Left colon (tissue), 2 donors: ENCODE results near the gene UTP4. TPM values are rescaled to one million over a fixed set of nuclear protein-coding genes. Genes with fewer than 3 reads are reported as not detected.
"Not testable (repeated sequence)": the region's sequence is repeated elsewhere in the genome, so short reads cannot be mapped to it uniquely, and the experiment has no call there.

Source experiments
- ATAC-seq: fragments of 200-7000 bp; cut with Tn5 transposase; one replicate; pipeline ENCODE4 v1.9.1; 2020; ENCODE audit warnings: mild to moderate bottlenecking, moderate library complexity
- DNase-seq, 2 donors: peaks; one replicate each; pipeline ENCODE4 v3.0.0-alpha.2; 2020
- intact Hi-C, 2 donors: fragments of 100-400 bp; cut with DNase I in 1 of 2; cut with micrococcal nuclease in 1 of 2; formaldehyde crosslinking; loops; one replicate each; pipeline versions ENCODE4 v1.11.2 to v1.14.0; 2022; cut with DNase I, micrococcal nuclease
- total RNA-seq, 2 donors: library from RNA; stranded (reverse); fragmentation: NEBNext Ultra II Directional; extraction: Animal tissue kit (Norgen Biotek cat#: 25700); gene quantifications; one replicate each; pipeline ENCODE4 v1.2.1, GENCODE V29; 2021
- donor health status: DM: no; HTN: no; CAD: no.
- donor health status: DM: yes; HTN: yes; CAD: no.

UTP4 gene
- total RNA-seq, 2 donors from 2014 or later, result 20.8 to 22.9 TPM

DNA sequence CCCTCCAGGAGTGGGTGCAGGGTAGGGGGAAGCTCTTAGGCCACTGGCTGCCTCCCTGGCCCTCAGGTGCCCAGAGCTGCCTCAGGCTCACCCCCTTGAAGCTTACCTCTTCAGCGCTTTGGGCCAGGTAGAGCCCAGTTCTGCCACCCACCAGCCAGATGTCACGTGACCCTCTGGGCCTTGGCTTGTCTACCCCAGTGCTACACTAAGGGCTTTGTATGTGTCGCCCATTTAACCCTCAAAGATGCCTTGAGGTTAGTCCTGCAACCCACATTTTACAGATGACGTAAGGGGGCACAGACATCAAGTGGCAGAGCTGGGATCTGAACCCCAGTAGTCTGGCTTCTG is 23.6 kb upstream of the UTP4 start:
- DNase-seq (no peak), ATAC-seq (no peak)
- intact Hi-C loops, result no loop called here

DNA sequence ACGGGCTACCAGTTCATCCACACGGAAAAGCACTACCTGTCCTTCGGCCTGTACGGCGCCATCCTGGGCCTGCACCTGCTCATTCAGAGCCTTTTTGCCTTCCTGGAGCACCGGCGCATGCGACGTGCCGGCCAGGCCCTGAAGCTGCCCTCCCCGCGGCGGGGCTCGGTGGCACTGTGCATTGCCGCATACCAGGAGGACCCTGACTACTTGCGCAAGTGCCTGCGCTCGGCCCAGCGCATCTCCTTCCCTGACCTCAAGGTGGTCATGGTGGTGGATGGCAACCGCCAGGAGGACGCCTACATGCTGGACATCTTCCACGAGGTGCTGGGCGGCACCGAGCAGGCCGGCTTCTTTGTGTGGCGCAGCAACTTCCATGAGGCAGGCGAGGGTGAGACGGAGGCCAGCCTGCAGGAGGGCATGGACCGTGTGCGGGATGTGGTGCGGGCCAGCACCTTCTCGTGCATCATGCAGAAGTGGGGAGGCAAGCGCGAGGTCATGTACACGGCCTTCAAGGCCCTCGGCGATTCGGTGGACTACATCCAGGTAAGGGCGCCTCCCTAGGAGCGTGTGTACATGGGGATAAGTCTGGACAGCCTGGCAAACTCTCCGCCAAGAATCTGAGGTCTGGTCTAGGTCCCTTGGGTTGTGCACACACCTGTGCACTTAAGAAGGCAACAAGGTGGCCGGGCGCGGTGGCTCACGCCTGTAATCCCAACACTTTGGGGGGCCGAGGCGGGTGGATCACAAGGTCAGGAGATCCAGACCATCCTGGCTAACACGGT is 22.8 kb upstream of the UTP4 start:
- no peak for ATAC-seq
- intact Hi-C loops, result no loop called here
- DNase-seq, result no peak

DNA sequence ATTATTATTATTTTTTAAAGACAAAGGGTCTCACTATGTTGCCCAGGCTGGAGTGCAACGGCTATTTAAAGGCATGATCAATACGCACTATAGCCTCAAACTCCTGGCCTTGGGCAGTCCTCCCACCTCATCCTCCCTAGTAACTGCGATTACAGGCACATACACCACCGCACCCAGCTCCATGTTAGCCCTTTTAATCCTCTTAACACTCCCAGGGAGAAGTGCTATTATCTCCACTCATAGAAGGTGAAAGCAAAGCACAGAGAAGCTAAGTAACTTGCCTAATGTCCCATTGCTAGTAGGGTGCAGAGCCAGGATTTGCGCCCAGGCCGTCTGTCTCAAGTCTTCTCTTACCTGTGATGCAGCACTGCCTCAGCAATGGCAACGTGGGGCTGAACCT is 22.0 kb upstream of the UTP4 start:
- DNase-seq (no peak), ATAC-seq (no peak)
- intact Hi-C loops, result no loop called here

DNA sequence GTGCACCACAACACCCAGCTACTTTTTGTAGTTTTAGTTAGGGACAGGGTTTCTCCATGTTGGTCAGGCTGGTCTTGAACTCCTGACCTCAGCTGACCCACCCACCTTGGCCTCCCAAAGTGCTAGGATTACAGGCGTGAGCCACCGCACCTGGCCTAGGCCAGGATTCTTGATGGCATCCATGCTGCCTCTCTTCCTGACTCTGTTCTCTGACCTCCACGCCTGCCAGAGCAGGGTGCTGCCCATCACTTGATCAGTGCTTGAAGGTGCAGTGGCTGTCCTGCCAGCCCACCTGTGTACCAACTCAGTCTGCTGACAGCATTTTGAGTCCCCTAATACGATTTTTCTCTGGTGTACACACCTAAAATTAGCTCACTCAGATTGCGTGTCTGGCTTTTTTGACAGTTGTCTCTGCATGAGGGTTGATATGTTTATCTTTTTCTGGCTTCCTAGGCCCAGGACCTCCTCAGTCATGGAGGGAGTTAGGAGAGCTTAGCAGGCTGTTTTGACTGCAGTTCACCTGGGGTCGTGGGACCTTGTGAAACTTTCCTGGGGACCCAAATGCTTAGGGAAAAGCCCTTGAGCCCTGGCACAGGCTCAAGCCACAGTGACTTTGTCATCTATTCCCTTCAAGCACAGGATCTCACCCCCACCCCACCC is 21.1 kb upstream of the UTP4 start:
- intact Hi-C loops, result no loop called here
- DNase-seq (no peak), ATAC-seq (no peak)

DNA sequence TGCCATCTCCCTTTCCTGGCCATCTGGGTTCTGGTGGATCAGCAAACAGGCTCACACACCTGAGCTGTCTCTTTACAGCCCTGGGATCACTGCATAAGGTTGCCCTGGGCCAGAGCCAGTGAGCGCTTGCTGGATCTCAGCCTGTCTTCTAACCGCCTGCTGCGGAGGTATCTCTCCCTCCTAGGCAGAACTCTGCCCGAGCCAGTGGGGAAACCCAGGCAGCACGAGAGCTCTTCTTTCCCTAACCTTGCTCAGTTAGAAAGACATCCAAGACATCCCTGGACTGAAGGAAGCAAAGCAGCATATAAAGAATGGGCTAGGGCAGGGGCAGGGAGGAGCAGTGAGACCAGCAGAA is 20.6 kb upstream of the UTP4 start:
- no peak for ATAC-seq
- intact Hi-C loops, result no loop called here
- no peak for DNase-seq

DNA sequence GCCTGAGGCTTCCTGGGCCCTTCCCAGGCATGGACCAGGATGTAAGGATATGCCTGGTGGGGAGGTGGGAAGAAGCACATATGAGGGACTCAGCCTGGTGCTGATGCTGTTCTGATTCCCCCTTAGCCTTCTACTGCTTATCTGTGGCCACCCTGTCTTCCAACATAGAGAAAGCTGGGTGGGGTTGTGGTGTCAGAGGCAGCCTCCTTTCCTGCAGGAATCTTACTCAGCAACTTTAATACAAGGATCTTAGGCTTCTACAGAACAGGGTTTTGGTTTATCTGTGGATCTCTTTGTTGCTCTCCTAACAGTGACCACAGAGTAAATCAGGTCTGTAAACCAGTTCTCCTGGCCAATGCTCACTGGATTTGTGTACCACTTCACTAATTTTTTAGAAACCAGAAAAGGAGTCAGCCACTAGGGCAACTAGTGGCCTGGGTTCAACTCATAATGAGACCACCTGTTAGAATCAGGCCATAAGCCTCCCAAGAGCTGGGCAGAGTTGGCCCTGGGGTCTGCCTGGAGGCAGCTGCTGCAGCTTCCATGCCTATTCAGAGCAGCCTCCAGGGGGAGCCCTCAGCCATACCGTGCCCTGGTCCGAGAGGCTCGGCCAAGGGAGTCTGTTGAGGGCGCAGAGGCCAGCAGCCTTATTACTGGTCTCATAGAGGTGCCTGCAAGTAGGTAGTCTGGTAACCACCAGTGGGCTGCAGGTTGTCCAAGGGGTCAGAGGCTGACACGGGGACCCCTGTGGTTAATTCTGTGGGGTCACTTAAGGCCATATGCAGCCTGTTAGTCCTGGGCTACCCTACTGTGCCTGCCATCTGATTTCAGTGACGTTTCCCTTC is 19.9 kb upstream of the UTP4 start:
- ATAC-seq (peak; percentile 69), DNase-seq (peak in 1 of 2 donors; percentile 72)
- intact Hi-C loops, result no loop called here

DNA sequence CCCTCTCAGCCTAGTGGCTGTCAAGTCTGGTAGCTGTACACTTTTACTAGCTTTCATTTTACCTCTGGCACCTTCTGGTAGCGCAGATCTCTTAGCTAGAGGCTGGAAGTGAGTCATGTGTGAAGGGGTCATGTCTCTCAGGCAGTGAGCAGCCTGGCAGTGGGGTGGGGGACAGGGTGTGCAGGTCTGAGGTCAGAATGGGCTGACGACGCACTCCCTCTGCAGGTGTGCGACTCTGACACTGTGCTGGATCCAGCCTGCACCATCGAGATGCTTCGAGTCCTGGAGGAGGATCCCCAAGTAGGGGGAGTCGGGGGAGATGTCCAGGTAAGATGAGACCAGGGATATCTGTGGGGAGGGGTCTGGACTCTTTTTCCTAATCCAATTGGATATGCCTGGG is 19.2 kb upstream of the UTP4 start:
- DNase-seq (no peak), ATAC-seq (no peak)
- intact Hi-C loops, result no loop called here

DNA sequence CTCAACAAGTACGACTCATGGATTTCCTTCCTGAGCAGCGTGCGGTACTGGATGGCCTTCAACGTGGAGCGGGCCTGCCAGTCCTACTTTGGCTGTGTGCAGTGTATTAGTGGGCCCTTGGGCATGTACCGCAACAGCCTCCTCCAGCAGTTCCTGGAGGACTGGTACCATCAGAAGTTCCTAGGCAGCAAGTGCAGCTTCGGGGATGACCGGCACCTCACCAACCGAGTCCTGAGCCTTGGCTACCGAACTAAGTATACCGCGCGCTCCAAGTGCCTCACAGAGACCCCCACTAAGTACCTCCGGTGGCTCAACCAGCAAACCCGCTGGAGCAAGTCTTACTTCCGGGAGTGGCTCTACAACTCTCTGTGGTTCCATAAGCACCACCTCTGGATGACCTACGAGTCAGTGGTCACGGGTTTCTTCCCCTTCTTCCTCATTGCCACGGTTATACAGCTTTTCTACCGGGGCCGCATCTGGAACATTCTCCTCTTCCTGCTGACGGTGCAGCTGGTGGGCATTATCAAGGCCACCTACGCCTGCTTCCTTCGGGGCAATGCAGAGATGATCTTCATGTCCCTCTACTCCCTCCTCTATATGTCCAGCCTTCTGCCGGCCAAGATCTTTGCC is 18.0 kb upstream of the UTP4 start:
- ATAC-seq (no peak), DNase-seq (no peak)
- intact Hi-C loops, result no loop called here

DNA sequence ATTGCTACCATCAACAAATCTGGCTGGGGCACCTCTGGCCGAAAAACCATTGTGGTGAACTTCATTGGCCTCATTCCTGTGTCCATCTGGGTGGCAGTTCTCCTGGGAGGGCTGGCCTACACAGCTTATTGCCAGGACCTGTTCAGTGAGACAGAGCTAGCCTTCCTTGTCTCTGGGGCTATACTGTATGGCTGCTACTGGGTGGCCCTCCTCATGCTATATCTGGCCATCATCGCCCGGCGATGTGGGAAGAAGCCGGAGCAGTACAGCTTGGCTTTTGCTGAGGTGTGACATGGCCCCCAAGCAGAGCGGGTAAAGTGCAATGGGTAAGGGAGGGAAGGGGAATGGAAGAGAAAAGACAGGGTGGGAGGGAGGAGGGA is 17.5 kb upstream of the UTP4 start:
- ATAC-seq, result no peak
- intact Hi-C loops, result no loop called here

DNA sequence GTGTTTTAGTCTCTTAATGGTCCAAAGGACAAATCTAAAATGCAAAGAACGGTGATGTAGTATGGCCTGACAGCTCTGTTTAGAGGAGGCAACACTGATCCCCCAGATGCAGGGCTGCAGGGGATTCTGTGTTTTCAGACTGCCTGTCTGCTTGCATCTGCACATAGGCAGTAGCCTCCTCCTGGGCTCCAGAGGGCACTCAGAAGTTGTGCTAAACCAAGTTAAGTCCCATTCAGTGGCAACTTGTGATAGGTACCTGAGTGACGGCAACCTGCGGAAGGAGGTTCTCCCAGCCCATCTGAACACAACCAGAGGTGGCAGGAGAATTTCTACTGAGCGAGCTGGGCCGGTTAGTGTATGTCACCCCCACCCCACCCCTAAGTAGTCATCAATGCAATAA is 17.1 kb upstream of the UTP4 start:
- intact Hi-C loops, result no loop called here
- no peak for DNase-seq
- ATAC-seq, result no peak

More for the DNA sequence above, 17.5 kb upstream of the UTP4 start:
- DNase-seq, result no peak

DNA sequence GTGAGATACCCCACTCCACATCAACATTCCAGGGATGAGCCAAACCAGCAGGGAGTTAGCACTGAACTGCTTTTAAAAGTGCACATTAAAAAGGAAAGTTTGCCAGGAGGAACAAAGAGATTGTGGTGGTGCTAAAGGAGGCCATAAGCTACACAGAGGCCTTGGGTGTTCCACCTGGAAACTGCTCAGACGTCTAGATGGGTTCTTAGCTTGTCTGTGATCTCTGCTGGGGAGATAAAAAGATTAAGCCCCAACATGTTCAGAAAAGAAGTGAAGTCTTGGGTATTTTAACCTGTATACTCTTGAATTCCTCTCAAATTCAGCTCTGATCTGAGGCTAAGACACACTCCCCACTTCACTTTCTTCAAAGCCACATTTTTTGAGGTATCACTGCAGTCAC is 16.6 kb upstream of the UTP4 start:
- DNase-seq (no peak), ATAC-seq (no peak)
- intact Hi-C loops, result no loop called here

DNA sequence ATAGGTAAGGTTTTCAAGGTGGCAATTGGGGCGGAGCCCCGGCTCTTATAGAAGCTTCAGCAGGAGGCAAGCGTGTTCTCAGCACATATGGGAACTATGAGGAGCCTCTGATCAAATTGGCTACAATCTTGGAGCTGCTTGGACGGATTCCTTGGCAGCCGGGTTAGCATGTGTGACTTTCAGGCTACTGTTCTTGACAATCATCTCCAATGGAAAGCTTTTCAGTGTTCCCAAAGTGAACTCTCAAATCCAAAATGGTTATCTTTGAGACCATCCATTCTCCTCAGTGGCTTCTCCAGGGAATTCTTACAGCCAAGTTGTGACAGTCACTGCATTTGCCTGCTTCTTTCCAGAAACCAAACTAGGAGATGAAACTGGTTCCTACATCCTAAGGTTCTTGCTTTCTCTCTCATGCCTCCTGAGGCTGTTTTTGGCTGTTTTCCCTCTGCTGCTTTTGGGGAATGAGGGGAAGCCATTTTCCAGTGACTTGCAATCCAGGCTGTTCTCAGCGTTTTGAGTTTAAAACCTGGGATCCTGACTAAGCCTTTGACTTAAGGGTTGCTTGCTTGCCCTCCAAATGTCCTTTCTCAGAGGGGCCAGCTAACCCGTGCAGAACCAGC is 16.1 kb upstream of the UTP4 start:
- intact Hi-C loops, result no loop called here
- no peak for DNase-seq
- ATAC-seq, result no peak

DNA sequence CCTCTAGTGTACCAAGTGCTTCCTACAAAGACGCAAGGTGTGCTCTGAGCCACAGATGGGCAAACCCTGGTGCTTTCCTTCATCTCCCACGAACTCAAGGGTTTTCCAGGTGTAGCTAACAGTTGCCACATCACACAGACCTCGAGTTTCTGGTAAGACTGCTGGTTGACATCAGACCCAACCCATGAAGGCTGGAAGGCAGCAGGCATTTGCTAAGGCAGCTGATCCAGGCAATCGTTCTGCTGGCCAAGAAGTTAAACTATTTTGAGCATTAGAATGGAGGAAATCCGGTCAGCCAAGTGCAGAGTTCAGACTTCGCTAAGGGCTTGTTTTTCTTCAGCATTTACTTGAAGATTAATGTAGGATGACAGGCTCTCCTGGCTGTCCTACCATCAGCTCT is 15.5 kb upstream of the UTP4 start:
- DNase-seq (no peak), ATAC-seq (no peak)
- intact Hi-C loops, result no loop called here

DNA sequence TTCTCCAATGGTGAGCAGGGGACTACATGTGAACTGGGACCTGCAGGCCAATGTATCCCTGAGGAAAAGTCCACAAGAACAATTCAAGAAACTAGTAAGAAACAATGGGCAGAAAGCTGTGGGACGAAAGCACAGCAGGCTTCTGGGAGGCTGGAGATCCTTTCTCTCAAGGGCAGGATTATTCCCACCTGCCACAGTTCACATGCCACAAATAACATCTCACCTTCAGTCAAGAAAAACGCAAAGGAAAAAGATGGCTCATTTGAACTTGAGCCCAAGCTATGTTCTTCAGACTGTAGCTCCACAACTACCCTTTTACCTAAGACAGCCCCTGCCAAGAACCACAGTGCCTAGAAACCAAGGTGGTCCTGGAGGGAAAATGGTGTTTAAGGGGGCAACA is 14.0 kb upstream of the UTP4 start:
- no peak for ATAC-seq
- intact Hi-C loops, result no loop called here
- no peak for DNase-seq

DNA sequence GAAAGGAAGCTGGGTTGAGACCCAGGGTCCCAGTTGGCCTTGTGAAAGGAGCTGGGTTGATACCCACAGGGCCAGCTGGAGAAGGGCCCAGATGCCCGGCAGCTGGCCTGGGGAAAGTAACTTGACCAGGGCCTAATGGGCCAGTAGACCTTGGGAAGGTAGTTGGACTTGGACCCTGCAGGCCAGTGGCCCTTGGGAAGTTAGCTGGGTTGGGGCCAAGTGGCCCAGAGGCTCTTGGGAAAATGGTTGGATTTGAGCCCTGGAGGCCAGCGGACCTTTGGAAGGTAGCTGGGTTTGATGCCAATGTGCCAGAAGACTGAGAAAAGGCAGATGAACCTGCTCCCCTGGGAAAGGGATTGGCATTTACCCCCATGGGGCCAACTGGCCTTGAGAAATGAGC is 13.5 kb upstream of the UTP4 start:
- ATAC-seq (no peak), DNase-seq (no peak)
- intact Hi-C loops, result no loop called here

DNA sequence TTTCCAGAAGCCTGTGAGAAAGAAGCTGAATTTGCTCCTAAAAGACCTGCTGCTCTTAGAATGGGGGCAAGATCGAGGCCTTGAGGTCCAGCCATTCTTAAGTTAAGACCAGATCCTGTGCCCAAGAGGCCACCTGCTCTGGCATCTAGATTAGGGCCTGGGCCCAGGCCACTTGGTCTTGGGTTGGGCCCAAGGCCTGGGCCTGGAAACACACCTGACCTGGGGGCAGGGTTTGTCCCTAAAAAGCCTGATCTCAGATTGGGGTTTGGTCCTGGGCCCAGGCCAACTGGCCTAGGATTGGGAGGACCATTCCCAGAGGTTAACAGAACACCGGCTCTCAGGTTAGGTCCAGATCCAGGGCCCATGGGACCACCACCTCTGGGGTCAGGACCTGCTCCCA is 12.9 kb upstream of the UTP4 start:
- DNase-seq (no peak), ATAC-seq (no peak)
- intact Hi-C loops, result no loop called here

DNA sequence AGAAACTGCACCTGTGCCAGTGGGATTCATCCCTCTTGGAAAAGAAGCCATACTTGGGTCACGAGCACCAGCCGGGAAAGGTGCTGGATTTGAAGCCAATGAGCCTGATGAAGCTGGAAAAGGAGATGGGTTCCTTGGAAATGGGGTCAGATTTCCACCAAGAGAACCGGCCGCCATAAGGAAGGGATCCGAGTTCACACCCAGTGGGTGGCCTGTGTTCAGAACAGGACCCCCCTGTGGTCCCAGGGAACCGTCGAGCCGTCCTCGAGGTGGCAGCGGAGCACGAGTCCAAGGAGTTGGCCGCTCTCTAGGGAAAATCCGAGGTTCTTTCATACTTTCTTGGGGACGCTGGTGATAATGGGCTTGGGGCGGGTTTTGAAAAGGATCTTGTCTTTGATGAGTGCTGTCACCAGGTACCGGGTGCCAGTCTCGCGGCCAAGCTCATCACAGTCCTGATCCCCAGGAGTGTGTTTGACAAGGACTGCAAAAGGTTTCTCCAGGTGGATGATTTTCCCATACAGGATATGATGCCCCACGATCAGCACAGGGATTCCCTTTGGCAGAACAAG is 12.3 kb upstream of the UTP4 start:
- intact Hi-C loops, result loop anchor here in 1 of 2 donors (5.0 to 10.0 kb wide), 4 partner anchors 215 to 595 kb away; no protein-coding TSS in a partner anchor
- DNase-seq (no peak), ATAC-seq (no peak)

DNA sequence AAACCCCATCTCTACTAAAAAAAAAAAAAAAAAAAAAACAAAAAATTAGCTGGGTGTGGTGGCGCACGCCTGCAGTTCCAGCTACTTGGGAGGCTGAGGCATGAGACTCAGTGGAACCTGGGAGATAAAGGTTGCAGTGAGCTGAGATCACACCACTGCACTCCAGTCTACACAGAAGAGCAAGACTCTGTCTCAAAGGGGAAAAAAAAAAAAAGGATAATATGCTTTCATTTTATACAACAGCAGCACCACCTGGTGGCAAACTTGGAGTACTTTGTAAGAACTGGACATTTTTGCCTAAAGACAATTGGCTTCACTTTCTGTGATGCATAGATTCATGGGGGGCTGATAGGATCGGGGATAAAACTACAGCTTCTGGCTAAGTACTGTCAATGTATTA is 8.5 kb upstream of the UTP4 start:
- peak in 1 of 2 donors; percentile 74 for DNase-seq
- intact Hi-C loops, result loop anchor here in 1 of 2 donors (5.0 to 10.0 kb wide), 4 partner anchors 219 to 599 kb away; no protein-coding TSS in a partner anchor
- ATAC-seq, result peak; percentile 75

DNA sequence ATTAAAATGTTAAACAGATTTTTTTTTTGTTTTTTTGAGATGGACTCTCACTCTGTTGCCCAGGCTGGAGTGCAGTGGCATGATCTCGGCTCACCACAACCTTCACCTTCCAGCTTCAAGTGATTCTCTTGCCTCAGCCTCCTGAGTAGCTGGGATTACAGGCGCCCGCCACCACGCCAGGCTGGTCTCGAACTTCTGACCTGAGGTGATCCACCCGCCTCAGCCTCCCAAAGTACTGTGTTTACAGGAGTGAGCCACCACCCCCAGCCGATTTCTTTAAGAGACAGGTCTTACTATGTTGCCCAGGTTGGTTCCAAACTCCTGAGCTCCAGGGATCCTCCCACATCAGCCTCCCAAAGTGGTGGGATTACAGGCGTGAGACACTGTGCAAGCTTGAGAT is 8.0 kb upstream of the UTP4 start:
- ATAC-seq, DNase-seq: not testable (repeated sequence)
- intact Hi-C loops, result loop anchor here in 1 of 2 donors (5.0 to 10.0 kb wide), 4 partner anchors 220 to 600 kb away; no protein-coding TSS in a partner anchor
